Measurements from ENCODE around the gene MISP.
"Not testable (repeated sequence)": the region's sequence is repeated elsewhere in the genome, so short reads cannot be mapped to it uniquely, and the experiment has no call there.

The MISP gene

DNA sequence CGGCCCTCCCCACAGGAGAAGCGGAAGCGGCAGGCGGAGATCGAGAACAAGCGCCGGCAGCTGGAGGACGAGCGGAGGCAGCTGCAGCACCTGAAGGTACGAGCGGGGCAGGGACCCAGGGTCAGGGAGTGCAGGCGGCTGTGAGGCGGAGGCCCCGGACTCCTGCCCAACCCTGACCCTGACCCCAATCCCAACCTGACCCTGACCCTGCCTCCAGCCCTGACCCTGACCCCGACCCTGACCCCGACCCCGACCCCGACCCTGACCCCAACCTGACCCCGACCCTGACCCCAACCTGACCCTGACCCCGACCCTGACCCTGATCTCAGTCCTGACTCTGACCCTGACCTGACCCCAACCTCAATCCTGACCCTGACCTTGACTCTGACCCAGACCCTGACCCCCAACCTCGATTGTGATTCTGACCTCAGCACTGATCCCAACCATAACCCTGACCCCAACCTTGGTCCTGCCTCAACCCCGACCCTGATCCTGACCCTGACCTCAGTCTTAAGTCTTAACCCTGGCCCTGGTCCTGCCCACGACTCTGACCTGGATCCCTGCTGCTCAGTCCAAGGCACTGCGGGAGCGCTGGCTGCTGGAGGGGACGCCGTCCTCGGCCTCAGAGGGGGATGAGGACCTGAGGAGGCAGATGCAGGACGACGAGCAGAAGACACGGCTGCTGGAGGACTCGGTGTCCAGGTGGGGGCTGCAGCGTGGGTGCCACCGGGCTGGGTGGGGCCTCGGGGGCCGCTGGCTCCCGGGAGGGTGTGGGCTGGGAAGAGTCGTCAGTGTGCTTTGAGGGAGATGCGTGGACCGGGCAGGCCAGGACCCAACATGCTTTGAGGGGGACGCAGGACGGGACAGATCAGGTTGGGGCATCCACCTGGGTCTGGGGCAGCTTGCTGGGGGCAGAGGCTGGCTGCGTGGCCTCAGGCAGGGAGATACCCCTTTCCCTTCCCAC is 23.6 kb upstream of the MISP start:
- no peak for DNase-seq

DNA sequence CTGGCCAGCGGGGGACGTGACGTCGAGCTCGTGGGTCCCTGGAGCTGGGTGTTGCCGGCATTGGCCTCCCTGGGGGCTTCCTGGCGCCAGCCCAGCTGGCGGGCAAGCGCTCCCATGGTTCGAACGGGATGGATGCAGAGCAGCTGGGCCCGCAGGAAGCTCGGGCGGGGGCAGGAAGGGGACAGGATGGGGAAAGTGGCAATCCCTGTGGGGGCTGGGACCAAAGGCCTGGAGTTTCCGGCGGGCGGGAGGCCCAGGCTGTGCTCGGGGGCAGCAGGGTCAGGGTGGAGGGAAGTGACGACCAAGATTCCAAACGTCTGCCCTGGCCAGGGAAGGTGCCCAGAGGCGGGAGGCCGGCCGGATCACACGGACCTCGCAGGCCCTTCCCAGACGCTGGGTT is 22.9 kb upstream of the MISP start:
- no peak for DNase-seq

DNA sequence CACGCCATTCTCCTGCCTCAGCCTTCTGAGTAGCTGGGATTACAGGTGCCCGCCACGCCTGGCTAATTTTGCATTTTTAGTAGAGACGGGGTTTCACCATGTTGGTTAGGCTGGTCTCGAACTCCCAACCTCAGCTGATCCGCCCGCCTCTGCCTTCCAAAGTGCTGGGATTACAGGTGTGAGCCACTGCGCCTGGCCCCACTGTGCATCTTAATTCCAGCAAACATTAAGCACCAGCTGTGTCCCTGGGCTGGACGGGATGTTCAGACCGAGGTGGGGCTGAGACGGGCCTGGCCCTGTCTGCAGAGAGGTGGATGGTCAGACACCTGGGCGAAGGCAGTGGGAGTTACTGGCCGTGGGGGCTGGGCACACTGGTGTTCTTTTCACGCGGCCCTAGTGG is 21.3 kb upstream of the MISP start:
- DNase-seq = not testable (repeated sequence)

DNA sequence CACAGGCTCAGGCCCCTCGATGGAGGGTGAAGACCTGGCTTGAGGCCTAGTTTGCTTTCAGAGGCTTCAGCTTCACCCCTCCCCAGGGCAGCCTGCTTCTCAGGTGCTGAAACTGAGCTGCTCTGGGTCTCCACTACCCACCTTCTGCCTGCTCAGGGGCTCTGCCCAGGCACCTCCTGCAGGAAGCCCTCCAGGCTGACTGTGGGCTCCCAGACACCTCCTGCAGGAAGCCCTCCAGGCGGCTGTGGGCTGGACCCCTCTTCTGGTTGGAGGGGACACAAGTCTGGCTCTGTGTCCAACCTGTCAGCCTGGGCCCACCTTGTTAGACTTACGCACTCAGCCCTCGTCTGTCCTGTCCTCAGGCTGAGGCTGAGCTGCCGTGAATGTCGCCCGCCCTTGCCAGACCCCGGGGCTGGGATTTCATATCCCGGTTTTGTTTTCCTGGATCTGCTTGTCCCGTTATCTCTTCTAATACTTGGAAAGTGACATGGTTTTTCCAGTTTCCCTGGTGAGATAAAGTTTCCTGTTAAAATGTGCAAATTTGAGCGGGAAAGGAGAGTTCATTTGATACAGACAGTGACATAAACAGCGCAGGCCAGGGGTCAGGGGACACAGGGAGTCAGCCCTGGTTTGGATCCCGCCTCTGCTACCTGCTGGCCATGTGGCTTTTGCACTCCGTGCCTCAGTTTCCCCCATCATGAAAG is 20.8 kb upstream of the MISP start:
- DNase-seq = no peak

DNA sequence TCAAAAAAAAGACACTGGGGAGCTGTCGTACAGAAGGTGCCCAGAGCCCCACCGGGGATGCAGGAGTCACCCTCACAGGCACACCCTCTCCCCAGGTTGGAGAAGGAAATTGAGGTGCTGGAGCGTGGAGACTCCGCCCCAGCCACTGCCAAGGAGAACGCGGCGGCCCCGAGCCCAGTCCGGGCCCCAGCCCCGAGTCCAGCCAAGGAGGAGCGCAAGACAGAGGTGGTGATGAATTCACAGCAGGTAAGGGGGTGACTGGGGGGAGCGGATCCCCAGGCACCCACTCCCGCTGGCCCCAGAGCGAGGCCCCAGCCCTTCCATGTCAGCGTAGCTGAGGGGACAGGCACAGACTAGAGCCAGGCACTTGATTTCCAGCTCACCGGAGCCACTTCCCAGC is 19.9 kb upstream of the MISP start:
- DNase-seq = no peak

DNA sequence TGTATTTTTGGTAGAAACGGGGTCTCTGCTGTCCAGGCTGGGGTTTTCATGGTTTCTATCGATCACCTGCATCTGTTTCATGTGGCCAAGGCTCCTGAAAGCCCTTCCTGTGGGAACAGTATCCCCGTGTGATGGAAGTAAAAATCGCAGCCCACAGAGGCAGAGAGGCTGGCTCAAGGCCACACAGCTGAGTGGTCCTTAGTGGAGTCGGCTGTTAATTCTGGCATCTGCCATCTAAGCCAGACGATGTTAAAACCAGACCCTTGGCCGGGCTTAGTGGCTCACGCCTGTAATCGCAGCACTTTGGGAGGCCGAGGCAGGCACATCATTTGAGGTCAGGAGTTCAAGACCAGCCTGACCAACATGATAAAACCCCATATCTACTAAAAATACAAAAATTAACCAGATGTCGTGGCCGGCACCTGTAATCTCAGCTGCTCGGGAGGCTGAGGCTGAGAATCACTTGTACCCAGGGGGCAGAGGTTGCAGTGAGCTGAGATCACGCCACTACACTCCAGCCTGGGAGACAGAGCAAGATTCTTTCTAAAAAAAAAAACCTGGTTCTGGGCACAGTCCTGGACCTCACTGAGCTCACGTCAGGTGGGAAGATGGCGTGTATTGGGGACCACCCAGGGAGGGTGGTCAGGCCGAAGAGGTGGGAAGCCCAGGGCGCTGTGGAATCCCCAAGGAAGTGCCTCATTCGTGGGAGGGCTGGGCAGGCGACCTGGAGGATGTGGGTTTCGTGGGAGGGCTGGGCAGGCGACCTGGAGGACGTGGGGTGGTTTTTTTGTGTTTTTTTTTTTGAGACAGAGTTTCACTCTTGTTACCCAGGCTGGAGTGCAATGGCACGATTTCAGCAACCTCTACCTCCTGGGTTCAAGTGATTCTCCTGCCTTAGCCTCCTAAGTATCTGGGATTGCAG is 18.5 kb upstream of the MISP start:
- no peak for DNase-seq

DNA sequence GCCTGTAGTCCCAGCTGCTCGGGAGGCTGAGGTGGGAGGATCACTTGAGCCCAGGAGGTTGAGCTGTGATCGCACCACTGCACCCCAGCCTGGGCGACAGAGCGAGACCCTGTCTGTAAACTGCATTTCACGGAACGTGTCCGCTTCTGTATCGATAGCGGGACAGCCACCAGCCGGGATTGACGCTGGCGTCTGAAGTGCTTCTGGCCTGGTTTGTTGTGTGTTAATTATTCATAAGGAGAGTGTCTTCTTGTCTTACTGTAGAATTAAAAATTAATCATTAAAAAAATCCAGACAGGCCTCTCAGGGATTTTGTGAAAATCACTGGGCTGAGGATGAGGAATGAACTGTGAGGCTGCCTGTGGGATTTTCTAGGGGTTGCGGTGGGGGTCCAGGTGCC is 16.2 kb upstream of the MISP start:
- DNase-seq = no peak

DNA sequence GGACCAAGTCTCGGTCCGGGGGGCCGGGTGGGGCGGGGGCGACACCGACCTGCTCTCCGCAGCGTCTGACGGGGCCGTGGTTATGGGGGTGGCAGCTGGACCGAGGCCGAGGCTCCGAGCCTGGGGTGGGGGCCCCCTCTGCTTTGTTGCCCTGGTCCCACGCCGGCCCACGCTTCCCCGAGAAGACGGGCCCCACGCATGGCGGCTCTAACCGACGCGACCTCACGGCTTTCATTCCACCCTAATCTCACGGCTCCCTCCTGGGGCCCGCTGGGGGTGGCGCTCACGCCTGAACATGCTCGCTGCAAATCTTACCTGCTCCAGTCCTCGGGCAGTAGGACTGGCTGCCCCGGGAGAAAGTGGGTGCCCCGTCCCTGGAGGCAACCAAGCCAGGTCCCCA is 14.8 kb upstream of the MISP start:
- no peak for DNase-seq

DNA sequence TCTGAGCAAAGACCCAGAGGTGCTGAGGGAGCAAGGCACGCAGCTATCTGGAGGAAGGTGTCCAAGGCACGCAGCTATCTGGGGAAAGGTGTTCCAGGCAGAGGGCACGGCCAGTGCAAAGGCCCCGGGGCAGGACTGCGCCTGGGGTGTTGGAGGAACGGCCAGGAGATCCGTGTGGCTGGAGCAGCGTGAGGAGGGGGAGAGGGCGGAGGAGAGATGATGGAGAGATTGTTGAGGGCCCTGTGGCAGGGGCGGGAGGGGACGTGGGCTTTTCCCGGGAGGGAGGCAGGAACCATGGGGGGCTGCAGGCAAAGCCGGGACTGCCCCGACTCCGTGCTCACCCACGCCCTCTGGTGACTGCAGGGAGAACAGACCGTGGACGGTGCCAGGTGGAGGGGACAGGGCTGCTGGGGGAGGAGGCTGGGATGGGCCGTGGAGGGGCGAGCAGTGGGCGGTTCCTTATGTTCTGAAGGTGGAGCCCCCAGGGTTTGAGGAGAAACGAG is 13.3 kb upstream of the MISP start:
- peak; percentile 53 to 60 for DNase-seq

DNA sequence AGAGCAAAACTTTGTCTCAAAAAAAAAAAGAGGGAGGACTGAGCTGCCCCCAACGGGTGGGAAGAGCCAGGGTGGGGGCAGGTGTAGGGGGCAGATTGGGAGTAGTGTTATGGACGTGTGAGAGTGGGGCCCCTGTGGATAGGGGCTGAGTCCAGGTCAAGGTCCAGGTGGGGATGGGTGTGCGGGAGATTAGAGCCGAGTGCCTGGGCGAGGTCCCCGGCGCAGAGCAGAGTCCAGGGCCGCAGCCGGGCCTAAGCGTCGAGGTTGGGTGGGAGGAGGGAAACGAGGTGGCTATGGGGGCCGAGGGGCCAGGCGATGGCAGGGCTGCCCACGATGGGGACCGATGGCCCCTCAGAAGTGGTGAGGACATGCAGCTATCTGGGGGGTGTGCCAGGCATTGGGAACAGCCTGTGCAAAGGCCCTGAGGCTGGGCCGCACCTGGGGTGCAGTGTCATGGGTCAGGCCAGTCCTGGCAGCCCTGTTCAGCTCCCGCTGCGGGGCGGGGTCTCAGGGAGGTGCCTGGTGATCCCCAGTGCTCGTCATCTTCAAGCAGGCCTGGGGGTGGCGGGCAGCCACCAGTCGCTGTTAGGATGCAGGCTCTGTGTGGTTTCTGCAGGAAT is 12.3 kb upstream of the MISP start:
- no peak for DNase-seq

DNA sequence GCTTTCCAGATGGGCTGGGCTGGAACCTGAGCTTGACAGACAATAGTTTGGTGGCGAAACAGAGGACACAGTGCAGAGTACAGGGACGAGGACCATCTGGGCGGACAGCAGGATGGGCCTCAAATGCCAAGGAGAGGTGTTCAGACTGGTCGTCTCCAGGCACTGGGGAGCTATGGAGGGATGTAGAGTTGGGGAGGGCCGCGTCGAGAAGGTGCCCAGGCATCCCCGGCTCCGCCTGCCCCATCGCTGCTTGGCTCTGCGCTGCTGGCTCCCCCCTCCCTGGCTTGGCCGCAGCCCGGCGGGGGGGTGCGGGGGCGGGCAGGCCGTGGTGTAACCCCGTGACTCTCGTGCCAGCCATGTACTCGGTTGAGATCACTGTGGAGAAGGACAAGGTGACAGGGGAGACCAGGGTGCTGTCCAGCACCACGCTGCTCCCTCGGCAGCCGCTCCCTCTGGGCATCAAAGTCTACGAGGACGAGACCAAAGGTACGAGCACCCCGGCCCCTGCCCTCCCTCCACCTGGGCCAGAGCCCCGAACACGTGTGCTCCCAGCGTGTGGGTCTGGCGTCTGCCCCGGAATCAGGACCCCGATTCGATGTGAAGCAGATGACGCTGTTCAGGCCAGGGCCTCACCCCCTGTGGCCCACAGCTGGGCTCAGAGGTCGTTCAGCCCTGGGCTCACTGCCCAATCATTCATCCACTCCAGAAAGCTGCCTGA is 10.8 kb upstream of the MISP start:
- DNase-seq = no peak

DNA sequence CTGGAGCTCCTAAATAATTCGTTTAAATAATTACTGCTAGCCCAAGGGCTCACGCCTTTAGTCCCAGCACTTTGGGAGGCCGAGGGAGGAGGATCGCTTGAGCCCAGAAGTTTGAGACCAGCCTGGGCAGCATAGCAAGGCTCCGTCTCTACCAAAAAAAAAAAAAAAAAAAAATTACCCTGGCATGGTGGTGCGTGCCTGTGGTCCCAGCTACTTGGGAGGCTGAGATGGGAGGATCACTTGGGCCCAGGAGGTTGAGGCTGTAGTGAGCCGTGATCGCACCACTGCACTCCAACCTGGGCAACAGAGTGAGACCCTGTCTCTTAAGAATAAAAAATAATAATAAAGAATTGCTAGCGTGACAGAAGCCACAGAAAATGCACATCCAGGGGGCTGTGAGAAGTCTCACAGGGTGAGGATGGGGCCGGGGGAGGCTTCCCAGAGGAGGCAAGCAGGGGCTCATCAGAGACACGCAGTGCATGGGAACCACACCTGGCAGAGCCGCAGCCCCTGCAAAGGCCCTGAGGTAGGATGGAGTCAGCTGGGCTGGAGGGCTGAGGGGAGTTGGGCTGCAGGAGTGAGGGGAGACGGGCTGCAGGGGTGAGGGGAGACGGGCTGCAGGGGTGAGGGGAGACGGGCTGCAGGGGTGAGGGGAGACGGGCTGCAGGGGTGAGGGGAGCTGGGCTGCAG is 10.0 kb upstream of the MISP start:
- DNase-seq = not testable (repeated sequence)

DNA sequence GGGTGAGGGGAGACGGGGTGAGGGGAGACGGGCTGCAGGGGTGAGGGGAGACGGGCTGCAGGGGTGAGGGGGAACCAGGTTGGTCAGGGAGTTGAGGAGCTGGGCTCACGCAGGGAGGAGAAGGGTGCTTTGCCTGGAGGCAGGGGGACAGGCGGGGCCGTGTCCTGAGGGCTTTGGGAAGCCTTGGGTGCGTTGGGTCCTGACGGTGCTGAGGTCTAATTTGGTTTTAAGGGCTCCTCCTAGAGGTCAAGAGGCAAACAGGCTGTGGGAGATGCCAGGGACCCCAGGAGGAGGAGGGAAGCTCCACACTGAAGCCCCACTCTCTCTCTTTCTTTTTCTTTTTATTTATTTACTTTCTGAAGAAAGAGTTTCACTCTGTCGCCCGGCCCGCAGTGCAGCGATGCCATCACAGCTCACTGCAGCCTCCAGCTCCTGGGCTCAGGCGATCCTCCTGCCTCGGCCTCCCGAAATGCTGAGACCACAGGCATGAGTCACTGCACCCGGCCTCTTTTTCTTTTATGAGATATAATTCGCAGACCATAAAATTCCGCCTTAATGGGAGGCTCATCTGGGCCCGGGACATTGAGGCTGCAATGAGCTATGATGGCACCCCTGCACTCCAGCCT is 9.3 kb upstream of the MISP start:
- no peak for DNase-seq

DNA sequence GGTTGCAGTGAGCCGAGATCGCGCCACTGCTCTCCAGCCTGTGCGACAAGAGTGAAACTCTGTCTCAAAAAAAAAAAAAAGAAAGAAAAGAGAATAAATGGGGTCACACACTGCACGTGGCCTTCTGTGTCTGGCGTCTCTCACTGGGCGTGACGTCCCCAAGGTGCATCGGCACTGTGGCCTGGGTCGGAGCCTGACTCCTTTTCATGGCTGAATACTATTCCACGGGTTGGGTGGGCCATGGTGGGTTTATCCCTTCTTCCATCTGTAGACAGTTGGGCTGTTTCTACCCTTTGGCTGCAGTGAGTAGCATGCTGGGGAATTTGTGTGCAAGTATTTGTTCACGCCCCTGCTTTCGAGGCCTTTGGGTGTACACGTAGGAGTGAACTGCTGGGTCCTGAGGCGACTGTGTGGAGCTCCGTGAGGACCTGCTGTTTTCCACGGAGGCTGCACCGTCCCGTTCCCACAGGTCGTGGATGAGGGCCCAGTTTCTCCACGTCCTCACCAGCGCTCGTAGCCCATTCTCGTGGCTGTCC is 8.3 kb upstream of the MISP start:
- DNase-seq = no peak

DNA sequence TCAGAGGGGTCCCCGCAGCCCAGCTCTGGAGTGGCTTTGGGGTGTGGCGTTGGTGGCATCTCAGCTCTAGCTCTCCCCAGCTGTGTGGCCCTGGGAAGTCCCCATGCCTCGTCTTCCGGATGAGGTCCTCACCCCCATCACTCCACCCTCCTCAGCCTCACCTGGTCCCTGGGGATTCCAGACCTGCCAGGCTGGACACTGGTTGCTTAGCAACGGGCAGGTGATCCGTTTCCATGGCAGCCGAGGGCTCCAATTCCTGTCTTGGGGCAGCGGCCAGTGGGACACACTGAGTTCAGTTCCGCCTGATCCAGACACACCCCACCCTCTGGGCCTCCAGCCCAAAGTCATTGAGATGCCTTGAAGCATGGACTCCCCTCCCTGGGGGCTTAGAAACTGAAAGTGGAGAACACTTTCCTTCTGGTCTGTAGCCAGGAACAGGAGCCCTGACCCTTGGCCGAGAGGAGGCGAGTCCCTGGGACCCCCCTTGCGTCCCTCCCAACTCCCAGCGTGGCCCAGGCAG is 7.7 kb upstream of the MISP start:
- no peak for DNase-seq

DNA sequence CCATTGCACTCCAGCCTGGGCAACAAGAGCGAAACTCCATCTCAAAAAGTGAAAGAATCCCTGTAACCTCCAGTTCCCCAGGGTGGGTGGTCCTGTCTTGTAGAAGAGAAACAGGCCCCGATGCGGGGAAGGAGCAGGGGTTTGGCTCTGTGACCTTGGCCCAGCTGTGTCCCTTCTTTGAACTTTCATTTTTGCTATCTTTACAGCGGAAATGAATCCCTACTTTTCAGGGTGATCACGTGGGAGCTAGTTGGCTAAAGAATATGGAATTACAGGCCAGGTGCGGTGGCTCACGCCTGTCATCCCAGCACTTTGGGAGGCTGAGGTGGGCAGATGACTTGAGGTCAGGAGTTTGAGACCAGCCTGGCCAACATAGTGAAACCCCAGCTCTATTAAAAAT is 5.8 kb upstream of the MISP start:
- DNase-seq = not testable (repeated sequence)

DNA sequence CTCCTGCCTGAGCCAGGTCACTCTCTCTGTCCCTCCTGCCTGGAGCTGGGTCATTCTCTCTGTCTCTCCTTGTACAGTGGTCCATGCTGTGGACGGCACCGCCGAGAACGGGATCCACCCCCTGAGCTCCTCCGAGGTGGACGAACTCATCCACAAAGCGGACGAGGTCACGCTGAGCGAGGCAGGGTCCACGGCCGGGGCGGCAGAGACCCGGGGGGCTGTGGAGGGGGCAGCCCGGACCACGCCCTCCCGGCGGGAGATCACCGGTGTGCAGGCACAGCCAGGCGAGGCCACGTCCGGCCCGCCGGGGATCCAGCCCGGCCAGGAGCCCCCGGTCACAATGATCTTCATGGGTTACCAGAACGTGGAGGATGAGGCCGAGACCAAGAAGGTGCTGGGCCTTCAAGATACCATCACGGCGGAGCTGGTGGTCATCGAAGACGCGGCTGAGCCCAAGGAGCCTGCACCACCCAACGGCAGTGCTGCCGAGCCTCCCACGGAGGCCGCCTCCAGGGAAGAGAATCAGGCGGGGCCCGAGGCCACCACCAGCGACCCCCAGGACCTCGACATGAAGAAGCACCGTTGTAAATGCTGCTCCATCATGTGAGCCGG is 4.6 kb upstream of the MISP start:
- no peak for DNase-seq

DNA sequence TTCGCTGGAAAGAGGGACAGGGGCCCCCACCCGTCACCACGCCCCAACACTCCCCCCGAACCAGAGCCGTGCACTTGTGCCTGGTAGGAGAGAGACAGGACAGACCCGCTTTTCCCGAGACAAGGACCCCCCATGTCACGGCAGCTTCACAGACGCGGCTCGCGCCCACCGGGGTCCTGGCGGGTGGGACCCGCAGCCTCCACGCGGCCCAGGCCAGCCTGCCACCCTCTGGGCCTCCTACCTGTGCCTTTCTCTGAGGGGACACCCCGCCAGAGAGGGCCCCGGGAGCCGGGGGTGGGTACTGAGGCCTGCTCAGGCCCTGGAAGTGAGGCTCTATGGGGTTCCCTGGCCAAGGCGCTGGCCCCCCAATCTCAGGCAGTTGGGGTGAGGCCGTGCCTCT is 4.0 kb upstream of the MISP start:
- DNase-seq = no peak

DNA sequence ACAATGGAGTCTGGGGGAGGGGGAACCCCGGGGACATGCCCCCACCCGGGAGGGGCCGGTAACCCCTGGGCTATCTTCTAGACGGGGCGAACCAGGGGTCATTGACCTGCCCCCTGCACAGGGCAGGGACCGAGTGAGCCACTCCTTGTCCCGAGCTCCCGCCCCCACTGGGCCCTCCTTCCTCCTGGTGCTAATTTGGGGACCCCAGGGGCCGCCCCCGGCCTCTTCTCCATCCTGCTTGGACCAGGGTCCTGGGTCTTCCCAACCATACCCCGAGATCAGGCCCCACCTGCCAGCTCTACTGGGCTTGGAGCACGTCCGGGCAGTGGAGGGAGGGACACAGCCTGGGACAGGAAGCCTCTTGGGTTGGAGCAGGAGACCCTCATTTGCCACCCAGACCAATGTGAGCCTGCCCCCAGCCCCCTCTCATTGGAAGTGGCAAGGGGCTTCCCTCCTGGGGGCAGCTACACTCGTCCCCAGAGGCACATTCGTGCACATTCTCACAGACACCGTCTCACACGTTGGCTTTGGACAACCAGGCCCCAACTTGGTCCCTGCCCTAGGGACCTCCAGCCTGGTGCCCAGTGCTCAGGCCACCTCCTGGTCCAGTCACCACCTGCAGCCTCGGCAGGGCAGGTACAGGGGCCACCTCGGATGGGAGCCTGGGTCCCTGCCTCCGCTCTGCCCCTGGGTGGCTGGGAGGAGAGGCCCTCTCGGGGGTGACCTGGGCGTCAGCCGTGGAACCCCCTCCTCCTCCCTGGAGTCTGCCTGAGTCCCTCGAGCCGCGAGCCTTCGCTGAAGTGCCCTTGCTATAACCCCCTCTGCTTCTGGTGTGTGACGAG is 3.3 kb upstream of the MISP start:
- DNase-seq = no peak

All from stimulated activated CD4-positive, alpha-beta T cell treated with anti-CD3 and anti-CD28 coated beads, Interleukin-4, amount 100 ng/mL, for 4 hours (primary cell).